Measurements from ENCODE around the gene LPIN1. TPM values are rescaled to one million over a fixed set of nuclear protein-coding genes. Genes with fewer than 3 reads are reported as not detected.
"Not testable (repeated sequence)": the region's sequence is repeated elsewhere in the genome, so short reads cannot be mapped to it uniquely, and the experiment has no call there.

The LPIN1 gene
- total and polyA plus RNA-seq, 2 of the 8 experiments (the other 6 are each of a cell fraction or from before 2014, with no cell fraction given): 4.3 to 9.8 TPM

DNA sequence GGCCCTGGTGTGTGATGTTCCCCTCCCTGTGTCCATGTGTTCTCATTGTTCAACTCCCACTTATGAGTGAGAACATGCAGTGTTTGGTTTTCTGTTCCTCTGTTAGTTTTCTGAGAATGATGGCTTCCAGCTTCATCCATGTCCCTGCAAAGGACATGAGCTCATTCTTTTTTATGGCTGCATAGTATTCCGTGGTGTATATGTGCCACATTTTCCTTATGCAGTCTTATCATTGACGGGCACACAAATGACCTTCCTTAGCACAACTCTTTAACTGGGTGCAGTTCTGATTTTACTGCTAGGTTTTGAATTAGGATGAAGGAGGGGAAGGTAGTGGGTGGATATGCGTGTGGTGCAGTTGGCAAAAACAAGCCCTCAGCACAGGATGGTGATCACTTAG lies 70.5 kb downstream of the LPIN1 start:
- H2AFZ ChIP-seq (ENCODE audit: low read length); H3K36me3 ChIP-seq (ENCODE audit: control insufficient read depth in 2 of 4, insufficient read depth in 4 of 4, low read length in 3 of 4); POLR2A ChIA-PET (ENCODE audit: partially characterized antibody); H2BK20ac ChIP-seq (ENCODE audit: low read length); H3K27ac ChIP-seq (ENCODE audit: low read depth, low read length); H4K5ac ChIP-seq (ENCODE audit: insufficient read length, low read depth, low read length); H3K9ac ChIP-seq (replicated peaks in 1 of 4; ENCODE audit: extremely low read depth in 1 of 4, low read depth in 3 of 4, low read length in 3 of 4); H2BK120ac ChIP-seq (replicated peaks; ENCODE audit: low read depth, low read length); H3K9me3 ChIP-seq (ENCODE audit: insufficient read depth in 2 of 2, low read depth in 1 of 2, low read length in 1 of 2); H3K14ac ChIP-seq (ENCODE audit: insufficient read length); FAIRE-seq; H3K4ac ChIP-seq (replicated peaks; ENCODE audit: insufficient read length, low read depth, low read length); H2BK12ac ChIP-seq (ENCODE audit: low read depth, low read length); H2AK5ac ChIP-seq (ENCODE audit: low read depth, low read length); H3K23ac ChIP-seq (ENCODE audit: insufficient read length); H3K23me2 ChIP-seq (ENCODE audit: low read depth, low read length); H4K20me1 ChIP-seq (replicated peaks in 1 of 2; ENCODE audit: control insufficient read depth in 1 of 2, insufficient read depth in 2 of 2, low read length in 2 of 2); H3K4me3 ChIP-seq (ENCODE audit: extremely low read depth in 1 of 4, insufficient read depth in 2 of 4, low read depth in 3 of 4, low read length in 4 of 4); H3K18ac ChIP-seq (ENCODE audit: extremely low read depth, low read length); H2BK5ac ChIP-seq (ENCODE audit: low read depth, low read length); H3K79me2 ChIP-seq (ENCODE audit: control insufficient read depth in 1 of 2, insufficient read depth in 2 of 2, low read length in 2 of 2); H3K79me1 ChIP-seq (ENCODE audit: low read depth, low read length); H4K8ac ChIP-seq (ENCODE audit: extremely low read depth, insufficient read depth, low read length); H3K4me1 ChIP-seq (replicated peaks in 1 of 4; ENCODE audit: control insufficient read depth in 3 of 4, insufficient read depth in 4 of 4, low read length in 3 of 4); H2BK15ac ChIP-seq (ENCODE audit: low read length); H3K27me3 ChIP-seq (replicated peaks in 1 of 4; ENCODE audit: control insufficient read depth in 3 of 4, extremely low read depth in 1 of 4, insufficient read depth in 3 of 4, low read length in 3 of 4); H3K4me2 ChIP-seq (ENCODE audit: insufficient read depth in 1 of 2, low read depth in 2 of 2, low read length in 2 of 2); DNase-seq (ENCODE audit: low read depth in 1 of 2, low spot score in 2 of 2); H4K91ac ChIP-seq (replicated peaks; ENCODE audit: insufficient read length, low read length); H3K56ac ChIP-seq (replicated peaks; ENCODE audit: insufficient read length, low read depth, low read length): not testable (repeated sequence)
- WGBS, 2 experiments (ENCODE audit: extremely low coverage in 1 of 2, insufficient coverage in 1 of 2, insufficient read length in 1 of 2, insufficient replicate concordance in 2 of 2, low coverage in 1 of 2, low lambda C conversion rate in 2 of 2, missing lambda C conversion rate in 1 of 2): 100% methylated on average over 3 of the region's 3 CpGs; no CpG with 5 or more reads in 1 of the 2 experiments
- CTCF ChIA-PET (ENCODE audit: partially characterized antibody): interaction anchor here (1.2 kb wide), 2 partner anchors 15 to 305 kb away, joined by 3 to 4 read pairs; no protein-coding TSS in a partner anchor

Measured in H1 (cell line).